ENCODE measurements around the gene MEIS2. TPM values are rescaled to one million over a fixed set of nuclear protein-coding genes. Genes with fewer than 3 reads are reported as not detected.

Gene MEIS2
- total and polyA plus RNA-seq, 2 of the 13 experiments (the other 11 are each of a cell fraction or from before 2014, with no cell fraction given) = 10.7 to 12.4 TPM

- TF ChIP-seq ZNF879 (CRISPR knock-in tag; IDR thresholded peaks at IDR 0.05) (no peak), ZNF230 (CRISPR knock-in tag; IDR thresholded peaks at IDR 0.05) (no peak), MBNL3 (CRISPR knock-in tag; conservative IDR thresholded peaks at IDR 0.05) (no peak), ZNF317 (CRISPR knock-in tag; IDR thresholded peaks at IDR 0.05) (no peak), ISX (CRISPR knock-in tag; conservative IDR thresholded peaks at IDR 0.05) (no peak), TARDBP (CRISPR knock-in tag; IDR thresholded peaks at IDR 0.05) (no peak), ZUFSP (CRISPR knock-in tag; IDR thresholded peaks at IDR 0.05; ENCODE audit: borderline replicate concordance) (no peak), NFYB (CRISPR knock-in tag; IDR thresholded peaks at IDR 0.05) (no peak), SIN3B (IDR thresholded peaks at IDR 0.05; ENCODE audit: low read length) (no peak), THRA (CRISPR knock-in tag; IDR thresholded peaks at IDR 0.05; ENCODE audit: borderline replicate concordance) (no peak), ZSCAN20 (CRISPR knock-in tag; IDR thresholded peaks at IDR 0.05; ENCODE audit: borderline replicate concordance) (no peak), NPAS2 (CRISPR knock-in tag; IDR thresholded peaks at IDR 0.05; ENCODE audit: borderline replicate concordance) (no peak), HIVEP1 (CRISPR knock-in tag; IDR thresholded peaks at IDR 0.05) (no peak), SOX5 (CRISPR knock-in tag; IDR thresholded peaks at IDR 0.05; ENCODE audit: borderline replicate concordance) (no peak), ZBTB3 (CRISPR knock-in tag; IDR thresholded peaks at IDR 0.05; ENCODE audit: borderline replicate concordance, low read depth) (no peak), CAMTA2 (CRISPR knock-in tag; IDR thresholded peaks at IDR 0.05; ENCODE audit: borderline replicate concordance) (no peak), KDM5B (CRISPR knock-in tag; IDR thresholded peaks at IDR 0.05; ENCODE audit: borderline replicate concordance) (0 out of 2 replicates have a peak, but pooled peaks have one; percentile 44), ZNF264 (CRISPR knock-in tag; IDR thresholded peaks at IDR 0.05) (no peak), HNRNPL (IDR thresholded peaks at IDR 0.05; ENCODE audit: low read depth, low read length) (0 out of 2 replicates have a peak, but pooled peaks have one; percentile 5), FOXJ3 (CRISPR knock-in tag; IDR thresholded peaks at IDR 0.05; ENCODE audit: borderline replicate concordance) (no peak), GMEB2 (CRISPR knock-in tag; IDR thresholded peaks at IDR 0.05; ENCODE audit: low read depth) (peak; percentile 84), ZFP91 (CRISPR knock-in tag; IDR thresholded peaks at IDR 0.05; ENCODE audit: borderline replicate concordance) (no peak; the same call in 1 of the 2 replicates), ZMYM4 (CRISPR knock-in tag; IDR thresholded peaks at IDR 0.05) (peak; percentile 56), POLR2AphosphoS5 (IDR thresholded peaks at IDR 0.05; ENCODE audit: low read depth, low read length) (peak; percentile 73), PRPF4 (IDR thresholded peaks at IDR 0.05; ENCODE audit: low read depth, low read length, poor library complexity, severe bottlenecking) (no peak)
Measured at GRCh38 chr15:37100109-37100965, at the start of gene MEIS2 (continued).

Data from HepG2 (cell line).